CD14-positive monocyte (primary cell): ENCODE measurements around the gene CDC6. TPM values are rescaled to one million over a fixed set of nuclear protein-coding genes. Genes with fewer than 3 reads are reported as not detected.
A peak's percentile ranks its signal among the peaks of the same experiment; 100 is the strongest.

Experiments used
- DNase-seq, 3 donors: peaks; one replicate each; pipeline ENCODE4 v3.0.0-alpha.2; 2011 to 2022
- H2AFZ ChIP-seq: 2 replicates; pipeline ENCODE4 v1.6.0; 2012; ENCODE audit warnings: mild to moderate bottlenecking, low read depth, low read length, inconsistent platforms; ENCODE audit not compliant: insufficient read depth, poor library complexity, severe bottlenecking
- H3K27ac ChIP-seq, 2 donors: 1 replicate in 1 of 2; 2 replicates in 1 of 2; pipeline ENCODE4 v1.5.1; 2012 to 2013; ENCODE audit warnings: low read length in 2 of 2, control low read depth in 1 of 2, inconsistent platforms in 1 of 2, low read depth in 1 of 2, mild to moderate bottlenecking in 1 of 2
- H3K27me3 ChIP-seq, 2 donors: one replicate each; pipeline versions ENCODE4 v1.6.0 to v1.6.1; 2011 to 2013; ENCODE audit warnings: low read length in 2 of 2; ENCODE audit not compliant: control insufficient read depth in 2 of 2, insufficient read depth in 2 of 2
- H3K36me3 ChIP-seq, 2 donors: replicated peaks in 1 of 2; 1 replicate in 1 of 2; 2 replicates in 1 of 2; pipeline versions ENCODE4 v1.5.1 to v1.6.1; 2012 to 2013; ENCODE audit warnings: low read length in 2 of 2, control low read depth in 1 of 2, inconsistent platforms in 1 of 2, mild to moderate bottlenecking in 1 of 2; ENCODE audit not compliant: insufficient read depth in 2 of 2, control insufficient read depth in 1 of 2
- H3K4me1 ChIP-seq, 2 donors: 1 replicate in 1 of 2; 2 replicates in 1 of 2; pipeline versions ENCODE4 v1.5.1 to v1.6.1; 2012 to 2013; ENCODE audit warnings: low read length in 2 of 2, control low read depth in 1 of 2, inconsistent platforms in 1 of 2, mild to moderate bottlenecking in 1 of 2, moderate library complexity in 1 of 2; ENCODE audit not compliant: insufficient read depth in 2 of 2, control insufficient read depth in 1 of 2
- H3K4me2 ChIP-seq: replicated peaks from 2 replicates; pipeline ENCODE3; 2012; ENCODE audit warnings: low read length, moderate library complexity, mild to moderate bottlenecking; ENCODE audit not compliant: poor library complexity, severe bottlenecking; ENCODE audit errors: extremely low read depth
- H3K4me3 ChIP-seq, 3 experiments: fragments of 200-600 bp in 1 of 3; sonication (generic) in 1 of 3; replicated peaks in 1 of 3; 1 replicate in 2 of 3; 2 replicates in 1 of 3; pipeline ENCODE4 v1.5.1; 2011 to 2013; ENCODE audit warnings: low read length in 3 of 3, mild to moderate bottlenecking in 3 of 3, control low read depth in 2 of 3, low read depth in 2 of 3, inconsistent platforms in 1 of 3, moderate library complexity in 1 of 3
- H3K79me2 ChIP-seq: 2 replicates; pipeline ENCODE4 v1.6.0; 2012; ENCODE audit warnings: mild to moderate bottlenecking, control low read depth, inconsistent platforms, low read length, moderate library complexity; ENCODE audit not compliant: insufficient read depth
- H3K9ac ChIP-seq: 2 replicates; pipeline ENCODE4 v1.6.0; 2017; ENCODE audit warnings: low read length, mild to moderate bottlenecking; ENCODE audit not compliant: insufficient read depth, poor library complexity, severe bottlenecking
- H3K9me3 ChIP-seq, 2 donors: replicated peaks in 1 of 2; 1 replicate in 1 of 2; 2 replicates in 1 of 2; pipeline versions ENCODE4 v1.5.1 to v1.6.1; 2012 to 2013; ENCODE audit warnings: low read length in 2 of 2, control low read depth in 1 of 2; ENCODE audit not compliant: control insufficient read depth in 1 of 2, insufficient read depth in 1 of 2
- H4K20me1 ChIP-seq: 2 replicates; pipeline ENCODE4 v1.6.0; 2012; ENCODE audit warnings: mild to moderate bottlenecking, low read length, control low read depth, moderate library complexity; ENCODE audit not compliant: insufficient read depth
- H3K27ac Mint-ChIP-seq, 7 donors: one replicate each; pipeline ENCODE4 v1.8.0; 2020; ENCODE audit warnings: mild to moderate bottlenecking in 7 of 7, mixed read lengths in 7 of 7, moderate library complexity in 6 of 7, inconsistent platforms in 2 of 7
- H3K27me3 Mint-ChIP-seq, 3 donors: one replicate each; pipeline ENCODE4 v1.8.0; 2021 to 2022; ENCODE audit warnings: low read depth in 3 of 3, mild to moderate bottlenecking in 3 of 3, mixed read lengths in 3 of 3, moderate library complexity in 3 of 3, inconsistent platforms in 1 of 3
- H3K36me3 Mint-ChIP-seq, 2 donors: one replicate each; pipeline ENCODE4 v1.8.0; 2020; ENCODE audit warnings: mixed read lengths in 2 of 2, inconsistent platforms in 1 of 2, mild to moderate bottlenecking in 1 of 2
- H3K4me1 Mint-ChIP-seq: one replicate; pipeline ENCODE4 v1.8.0; 2020; ENCODE audit warnings: mild to moderate bottlenecking, mixed read lengths
- H3K4me3 Mint-ChIP-seq, 2 donors: one replicate each; pipeline ENCODE4 v1.8.0; 2020; ENCODE audit warnings: mild to moderate bottlenecking in 2 of 2, mixed read lengths in 2 of 2, moderate library complexity in 1 of 2
- H3K9me3 Mint-ChIP-seq, 7 donors: one replicate each; pipeline ENCODE4 v1.8.0; 2020 to 2022; ENCODE audit warnings: mixed read lengths in 7 of 7, mild to moderate bottlenecking in 6 of 7, moderate library complexity in 6 of 7, inconsistent platforms in 2 of 7
- CTCF ChIP-seq: fragments of 200-600 bp; IDR thresholded peaks from one replicate; pipeline ENCODE4 v1.8.0; 2022; ENCODE audit warnings: antibody characterized with exemption, mild to moderate bottlenecking
- WGBS: methylation state at CpG from one replicate; pipeline ENCODE4 v1.1.5; 2013; ENCODE audit warnings: missing lambda C conversion rate; ENCODE audit not compliant: insufficient coverage; 5-methylcytosine and 5-hydroxymethylcytosine counted together
- intact Hi-C, 2 donors: fragments of 100-400 bp; cut with micrococcal nuclease; formaldehyde crosslinking; loops; one replicate each; pipeline versions ENCODE4 v1.15.0 to v1.15.1; 2023
- polyA plus RNA-seq, 3 donors: library from polyadenylated mRNA; depleted of rRNA in 1 of 3; unstranded in 2 of 3; stranded (reverse) in 1 of 3; fragments of 300-500 nt in 2 of 3; fragments of >200 nt in 1 of 3; fragmentation: Illumina TruSeq in 2 of 3; gene quantifications; 1 replicate in 2 of 3; 2 replicates in 1 of 3; pipeline ENCODE4 v1.2.3, GENCODE V29; 2012 to 2021

The CDC6 gene
- polyA plus RNA-seq, 3 donors = 0.11 to 0.21 TPM; not detected in 1

GRCh38 chr17:40321961-40322357 is 34.3 kb downstream of the CDC6 start:
- peaks cover 0 to 7% (median 5%) of the 10 kb centered on the region in 3 donors for H3K27me3 Mint-ChIP-seq
- peak overlapping the region; percentile 75 to 100 (median 100) for H3K4me3 ChIP-seq
- peaks cover 69 to 71% of the 10 kb centered on the region in 2 donors for H3K4me1 ChIP-seq
- H3K27me3 ChIP-seq = no peaks in the 10 kb centered on the region
- peaks cover 41% of the 10 kb centered on the region for H4K20me1 ChIP-seq
- peaks cover 0 to 3% (median 0%) of the 10 kb centered on the region in 7 donors for H3K9me3 Mint-ChIP-seq
- 10% methylated on average over 2 of the region's 4 CpGs for WGBS
- H2AFZ ChIP-seq = no peak overlapping the region
- H3K4me2 ChIP-seq = peak overlapping the region; percentile 97
- H3K9me3 ChIP-seq = no peaks in the 10 kb centered on the region
- intact Hi-C loops = loop anchor here (1.0 to 5.0 kb wide), 4 partner anchors 8 to 225 kb away; no protein-coding TSS in a partner anchor
- peaks cover 66% of the 10 kb centered on the region for H3K4me1 Mint-ChIP-seq
- H3K79me2 ChIP-seq = peaks cover 94% of the 10 kb centered on the region
- H3K36me3 ChIP-seq = no peaks in the 10 kb centered on the region
- H3K9ac ChIP-seq = peak overlapping the region; percentile 97
- peak overlapping the region; percentile 99 to 100 for H3K27ac ChIP-seq
- no peak for DNase-seq
- peak overlapping the region; percentile 99 for H3K4me3 Mint-ChIP-seq
- H3K27ac Mint-ChIP-seq = peak overlapping the region; percentile 99 to 100 (median 100)
- TF ChIP-seq CTCF = no peak
- H3K36me3 Mint-ChIP-seq = peaks cover 19 to 54% of the 10 kb centered on the region in 2 donors

GRCh38 chr17:40322358-40323315 is 35.0 kb downstream of the CDC6 start:
- H3K27me3 ChIP-seq = no peaks in the 10 kb centered on the region
- peaks cover 24 to 59% of the 10 kb centered on the region in 2 donors for H3K36me3 Mint-ChIP-seq
- peak; percentile 98 to 100 (median 100) for DNase-seq
- H4K20me1 ChIP-seq = peaks cover 34% of the 10 kb centered on the region
- peaks cover 97% of the 10 kb centered on the region for H3K79me2 ChIP-seq
- no peak for TF ChIP-seq CTCF
- peak overlapping the region; percentile 99 to 100 (median 100) for H3K27ac Mint-ChIP-seq
- peaks cover 0 to 3% (median 0%) of the 10 kb centered on the region in 7 donors for H3K9me3 Mint-ChIP-seq
- H3K4me1 ChIP-seq = peaks cover 69 to 71% of the 10 kb centered on the region in 2 donors
- intact Hi-C loops = loop anchor here (1.0 to 5.0 kb wide), 4 partner anchors 8 to 225 kb away; no protein-coding TSS in a partner anchor
- peak overlapping the region; percentile 99 to 100 for H3K27ac ChIP-seq
- H3K4me2 ChIP-seq = peak overlapping the region; percentile 97
- peak overlapping the region; percentile 75 to 100 (median 100) for H3K4me3 ChIP-seq
- 3% methylated on average over 12 of the region's 19 CpGs for WGBS
- H3K4me3 Mint-ChIP-seq = peak overlapping the region; percentile 99
- H3K9ac ChIP-seq = peak overlapping the region; percentile 97
- H2AFZ ChIP-seq = no peak overlapping the region
- no peaks in the 10 kb centered on the region for H3K9me3 ChIP-seq
- peaks cover 66% of the 10 kb centered on the region for H3K4me1 Mint-ChIP-seq
- no peaks in the 10 kb centered on the region for H3K36me3 ChIP-seq
- H3K27me3 Mint-ChIP-seq = peaks cover 0 to 7% (median 6%) of the 10 kb centered on the region in 3 donors
